ENCODE data around the gene CCDC24.

DNA sequence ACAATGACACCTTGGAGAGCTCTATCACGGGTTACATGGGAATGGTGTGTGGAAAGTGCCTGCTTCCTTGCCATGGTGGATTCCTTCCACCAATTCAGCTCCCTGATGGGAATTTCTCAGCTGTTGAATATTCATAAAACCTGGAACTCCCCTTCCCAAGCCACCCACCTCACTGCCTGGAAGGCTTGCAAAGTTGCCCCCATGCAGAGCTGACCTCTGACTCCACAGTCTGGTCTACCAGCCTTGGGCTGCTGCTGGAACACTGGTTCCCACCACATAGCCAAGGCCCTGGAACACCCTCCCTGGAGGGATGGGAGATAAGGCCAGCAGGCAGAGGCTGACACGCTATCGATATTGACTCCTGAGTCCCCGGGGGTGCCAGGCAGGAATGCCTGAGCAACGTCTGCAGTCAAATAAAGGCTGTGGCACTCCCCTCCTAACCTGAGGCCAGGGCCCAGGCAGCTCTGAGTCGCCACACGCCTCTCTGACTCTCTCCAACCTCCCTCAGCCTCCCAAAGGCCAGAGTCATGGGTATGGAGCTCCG lies 8.8 kb downstream of the CCDC24 start:
- TF ChIP-seq, protein P1, sequence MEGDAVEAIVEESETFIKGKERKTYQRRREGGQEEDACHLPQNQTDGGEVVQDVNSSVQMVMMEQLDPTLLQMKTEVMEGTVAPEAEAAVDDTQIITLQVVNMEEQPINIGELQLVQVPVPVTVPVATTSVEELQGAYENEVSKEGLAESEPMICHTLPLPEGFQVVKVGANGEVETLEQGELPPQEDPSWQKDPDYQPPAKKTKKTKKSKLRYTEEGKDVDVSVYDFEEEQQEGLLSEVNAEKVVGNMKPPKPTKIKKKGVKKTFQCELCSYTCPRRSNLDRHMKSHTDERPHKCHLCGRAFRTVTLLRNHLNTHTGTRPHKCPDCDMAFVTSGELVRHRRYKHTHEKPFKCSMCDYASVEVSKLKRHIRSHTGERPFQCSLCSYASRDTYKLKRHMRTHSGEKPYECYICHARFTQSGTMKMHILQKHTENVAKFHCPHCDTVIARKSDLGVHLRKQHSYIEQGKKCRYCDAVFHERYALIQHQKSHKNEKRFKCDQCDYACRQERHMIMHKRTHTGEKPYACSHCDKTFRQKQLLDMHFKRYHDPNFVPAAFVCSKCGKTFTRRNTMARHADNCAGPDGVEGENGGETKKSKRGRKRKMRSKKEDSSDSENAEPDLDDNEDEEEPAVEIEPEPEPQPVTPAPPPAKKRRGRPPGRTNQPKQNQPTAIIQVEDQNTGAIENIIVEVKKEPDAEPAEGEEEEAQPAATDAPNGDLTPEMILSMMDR (conservative IDR thresholded peaks at IDR 0.05; ENCODE audit: low read length): no peak
- TF ChIP-seq EZH2phosphoT487 (IDR thresholded peaks at IDR 0.05; ENCODE audit: borderline replicate concordance): no peak

All from Loucy (cell line).